HG03139 (cell line): ENCODE data around the gene DAPL1.

Experiments used
- ATAC-seq: cut with Tn5 transposase; IDR thresholded peaks from one replicate; pipeline ENCODE4 v1.9.1; 2021; ENCODE audit not compliant: unreplicated experiment

Gene DAPL1

DNA sequence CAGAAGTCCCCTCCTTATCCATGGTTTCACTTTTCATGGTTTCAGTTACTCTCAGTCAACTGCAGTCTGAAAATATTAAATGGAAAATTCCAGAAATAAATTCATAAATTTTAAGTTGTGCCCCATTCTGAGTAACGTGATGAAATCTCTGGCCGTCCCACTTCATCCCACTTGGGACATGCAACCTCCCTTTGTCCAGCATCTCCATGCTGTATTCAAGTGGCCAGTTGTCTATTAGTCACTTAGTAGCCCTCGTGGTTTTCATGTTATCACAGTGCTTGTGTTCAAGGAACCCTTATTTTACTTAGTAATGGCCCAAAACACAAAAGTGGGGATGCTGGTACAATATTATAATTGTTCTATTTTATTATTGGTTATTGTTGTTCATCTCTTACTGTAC, 18.0 kb upstream of the DAPL1 start:
- ATAC-seq: no peak

DNA sequence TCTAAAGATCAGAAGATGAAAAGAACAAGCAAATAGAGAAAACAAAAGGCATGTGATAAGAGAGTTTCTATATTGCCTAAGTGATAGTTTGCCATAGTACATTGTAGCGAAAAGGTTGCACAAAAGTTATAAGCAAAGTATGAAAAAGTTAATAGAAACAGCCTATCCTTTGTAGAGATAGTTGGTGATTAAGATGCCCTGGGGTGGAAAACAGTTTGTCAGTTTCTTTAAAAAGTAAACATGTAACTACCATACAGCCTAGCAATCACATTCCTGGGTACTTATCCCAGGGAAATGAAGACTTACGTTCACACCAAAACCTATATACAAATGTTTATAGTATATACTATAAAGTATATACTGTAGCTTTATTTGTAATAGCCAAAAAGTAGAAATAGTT, 16.9 kb upstream of the DAPL1 start:
- no peak for ATAC-seq

DNA sequence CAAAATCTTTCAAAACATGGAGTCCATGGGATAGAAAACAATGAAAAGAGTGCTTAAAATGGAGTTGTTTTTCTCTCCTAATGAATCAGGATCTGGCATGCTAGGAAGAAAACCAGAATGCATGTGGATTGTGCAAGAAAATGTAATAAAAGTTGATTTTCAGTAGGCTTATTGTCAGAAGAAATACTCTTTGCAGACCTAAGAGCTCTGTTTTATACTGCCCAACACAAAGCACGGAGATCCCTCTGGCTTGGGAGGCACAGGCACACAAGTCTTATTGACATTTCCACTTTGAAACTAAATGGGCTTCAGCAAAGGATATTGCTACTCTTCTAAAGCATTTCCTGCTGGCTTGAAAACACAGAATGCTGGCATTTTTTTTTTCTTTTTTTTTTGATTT, 15.5 kb upstream of the DAPL1 start:
- ATAC-seq: no peak

DNA sequence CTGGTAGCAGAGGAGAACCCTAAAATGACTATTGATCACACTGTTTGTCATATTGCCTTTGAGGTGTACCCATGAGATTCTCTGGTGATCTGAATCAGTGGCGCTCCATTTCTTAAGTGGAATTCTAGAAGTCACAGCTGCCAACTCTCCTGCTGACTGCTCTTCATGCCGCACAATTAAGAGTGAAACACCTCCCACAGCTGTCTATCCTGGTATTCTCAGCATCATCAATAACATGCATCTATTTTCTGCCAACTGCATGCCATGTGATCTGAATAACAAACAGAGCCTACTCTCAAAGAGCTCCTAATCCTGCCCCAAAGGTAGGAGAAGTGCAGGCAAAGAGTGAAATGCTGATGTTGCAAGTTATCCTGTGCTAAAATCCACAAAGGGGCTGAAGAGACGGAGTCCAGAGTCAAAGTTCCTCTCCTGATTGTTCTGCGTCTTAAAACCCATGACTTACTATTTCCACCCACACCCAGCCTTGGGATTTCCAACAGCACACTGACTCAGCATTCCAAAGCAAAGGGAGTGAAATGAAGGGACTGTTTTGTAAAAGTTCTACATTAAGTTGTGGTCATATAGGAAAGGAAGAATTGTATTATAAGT, 13.7 kb upstream of the DAPL1 start:
- no peak for ATAC-seq

DNA sequence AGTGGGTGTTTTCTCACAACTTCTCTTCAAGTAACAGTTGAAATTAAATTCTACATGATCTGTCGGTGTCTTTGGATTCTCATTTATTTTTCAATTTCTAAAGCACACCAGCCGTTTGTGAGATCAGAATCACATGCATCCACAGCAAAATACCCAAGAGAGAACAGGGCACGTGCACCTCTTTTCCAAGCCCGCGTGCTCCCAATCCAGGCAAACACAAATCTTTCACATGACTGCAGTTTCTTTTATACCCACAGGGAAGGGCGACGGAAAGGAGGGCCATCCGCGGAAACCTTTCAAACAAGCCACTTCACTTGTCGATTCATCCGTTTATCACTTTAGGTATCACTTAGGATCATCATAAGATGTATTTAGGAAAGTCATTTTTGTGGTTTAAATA, 13.0 kb upstream of the DAPL1 start:
- ATAC-seq: no peak

DNA sequence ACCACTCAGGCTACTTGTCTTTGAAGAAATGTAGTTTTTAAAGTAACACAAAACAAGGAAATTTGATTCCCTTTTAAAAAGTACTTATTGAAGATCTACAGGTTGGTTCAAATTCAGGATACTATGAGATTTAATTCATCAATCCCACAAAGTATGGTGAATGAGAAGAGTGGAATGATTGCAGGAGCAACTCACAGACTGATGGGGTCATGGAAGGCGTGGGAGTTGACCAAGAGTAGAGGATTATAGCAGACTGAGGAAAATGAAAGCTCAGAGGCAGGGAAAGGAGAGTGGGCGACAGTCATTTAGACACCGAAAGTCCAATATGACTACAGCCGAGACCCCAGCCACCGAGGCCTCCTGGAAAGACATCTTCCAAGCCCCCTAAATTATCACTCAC, 12.5 kb upstream of the DAPL1 start:
- ATAC-seq: no peak

DNA sequence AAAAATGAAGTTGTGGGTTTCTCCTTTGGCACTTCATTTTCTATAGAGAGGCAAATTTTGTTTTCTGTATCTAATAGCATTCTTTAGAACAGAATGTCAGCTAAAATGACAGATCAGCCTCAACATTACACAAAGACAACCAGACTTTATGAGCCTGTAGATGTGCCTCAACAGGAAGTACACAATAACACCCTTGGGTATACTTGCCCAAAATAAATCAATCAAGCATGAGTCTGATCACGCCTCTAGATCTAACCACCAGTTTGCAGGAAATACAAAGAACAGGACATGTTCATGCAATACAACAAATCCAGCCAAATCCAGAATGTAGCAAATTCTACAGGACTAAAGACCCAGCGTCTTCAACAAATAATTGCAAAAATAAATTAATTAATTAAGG, 11.2 kb upstream of the DAPL1 start:
- no peak for ATAC-seq

DNA sequence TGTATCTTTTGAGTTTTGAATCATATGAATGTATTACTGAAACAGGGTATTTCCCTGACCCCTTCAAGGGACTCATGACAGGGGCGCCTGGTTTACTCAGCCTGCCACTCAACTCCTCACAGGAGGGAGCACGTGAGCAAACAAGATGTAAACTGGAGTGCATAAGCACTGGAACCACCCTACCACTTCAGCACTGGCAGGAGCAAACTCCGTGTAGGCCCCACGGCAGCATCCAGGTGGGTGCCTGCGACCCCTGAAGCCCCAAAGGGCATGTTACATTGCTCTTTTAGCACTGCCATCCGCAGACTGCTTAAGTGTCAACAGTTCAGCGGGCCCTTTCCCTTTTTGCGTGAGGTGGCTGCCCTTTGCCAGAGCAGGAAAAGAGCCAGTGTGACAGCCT, 8.2 kb upstream of the DAPL1 start:
- ATAC-seq: no peak

DNA sequence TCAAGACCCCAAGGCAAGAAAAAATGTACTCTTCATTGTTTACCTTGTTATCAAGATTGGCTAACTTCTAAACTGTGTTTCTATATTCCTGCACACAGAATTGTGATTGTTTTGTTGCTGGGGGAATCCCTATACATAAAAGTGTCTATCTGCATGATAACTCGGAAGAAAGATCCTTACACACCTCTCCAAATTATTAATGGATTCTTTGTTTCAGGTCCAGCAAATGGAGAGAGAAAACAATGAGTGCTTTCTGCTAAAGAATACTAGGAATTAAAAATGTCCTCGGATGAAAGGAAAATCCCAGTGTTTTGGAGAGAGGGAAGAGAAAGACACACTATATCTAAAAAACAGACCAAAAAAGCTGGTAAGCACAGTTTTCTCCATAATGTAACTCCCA, 6.2 kb upstream of the DAPL1 start:
- ATAC-seq: no peak

DNA sequence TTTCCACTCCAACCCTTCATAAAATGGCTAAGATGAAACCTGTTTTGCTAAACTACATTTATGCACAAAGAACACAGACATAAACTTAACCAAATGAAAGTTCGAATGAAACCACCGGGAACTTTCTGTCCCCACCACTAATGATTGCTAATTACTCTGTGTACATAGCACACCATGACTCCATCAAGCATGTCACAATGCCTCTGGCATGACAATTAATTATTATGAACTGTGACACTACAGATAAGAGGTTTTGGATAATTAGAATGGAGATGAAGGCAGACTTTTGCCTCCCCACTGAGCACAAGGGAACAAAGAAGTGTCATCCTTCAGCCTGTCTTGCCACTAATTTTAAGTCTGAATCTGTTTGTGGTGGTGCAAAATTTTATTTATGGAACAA, 1.5 kb downstream of the DAPL1 start:
- no peak for ATAC-seq

DNA sequence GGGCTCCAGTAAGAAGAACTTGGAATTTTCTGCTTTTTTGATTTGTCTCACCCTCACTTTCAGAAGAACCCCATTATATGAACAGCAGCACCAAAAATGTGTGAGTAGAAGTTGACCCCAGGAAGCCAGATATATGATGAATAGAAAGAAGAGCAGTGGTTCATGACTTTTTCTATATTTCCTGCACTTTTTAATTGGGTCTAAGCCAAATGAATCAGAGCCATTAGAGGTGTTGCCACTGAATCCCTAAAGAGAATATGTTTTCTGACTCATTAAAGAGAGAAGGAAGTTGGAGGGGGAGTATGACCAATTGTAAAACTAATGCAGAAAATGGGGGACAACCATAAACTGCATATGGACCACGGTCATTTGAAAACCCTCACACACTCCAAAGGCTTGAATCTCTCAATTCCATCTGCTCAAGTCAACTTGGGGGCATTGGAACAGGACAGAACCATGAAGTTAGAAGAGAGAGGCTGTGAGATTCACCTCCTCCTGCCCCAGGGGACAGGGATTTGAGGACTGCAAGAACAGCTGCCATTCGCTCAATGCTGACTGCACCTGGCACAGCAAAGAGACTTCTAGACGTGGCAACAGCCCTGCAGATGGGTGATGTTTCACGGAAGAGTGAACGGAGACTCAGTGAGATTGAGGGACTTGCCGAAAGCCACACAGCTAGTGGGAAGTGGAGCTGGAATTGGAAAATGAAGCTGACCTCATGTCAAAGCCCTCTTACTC, 3.0 kb downstream of the DAPL1 start:
- no peak for ATAC-seq

DNA sequence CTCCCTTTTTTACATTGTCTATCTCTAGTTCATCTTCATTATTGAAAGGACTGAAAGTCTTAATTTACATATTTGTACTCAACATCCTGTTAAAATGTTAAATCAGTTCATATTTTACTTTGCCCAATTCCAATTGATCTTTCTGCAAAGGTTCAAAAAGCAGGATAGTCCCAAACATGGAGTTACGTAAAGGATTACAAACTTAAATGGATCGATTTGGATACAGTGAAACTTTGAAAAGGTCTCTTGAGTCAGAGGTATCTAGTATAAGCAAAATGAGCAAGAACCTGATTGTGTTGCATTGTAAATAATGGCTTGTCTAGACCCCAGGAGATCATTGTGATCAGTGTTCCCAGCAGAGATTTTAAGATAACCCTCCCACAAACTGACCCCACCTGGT, 4.1 kb downstream of the DAPL1 start:
- ATAC-seq: no peak

DNA sequence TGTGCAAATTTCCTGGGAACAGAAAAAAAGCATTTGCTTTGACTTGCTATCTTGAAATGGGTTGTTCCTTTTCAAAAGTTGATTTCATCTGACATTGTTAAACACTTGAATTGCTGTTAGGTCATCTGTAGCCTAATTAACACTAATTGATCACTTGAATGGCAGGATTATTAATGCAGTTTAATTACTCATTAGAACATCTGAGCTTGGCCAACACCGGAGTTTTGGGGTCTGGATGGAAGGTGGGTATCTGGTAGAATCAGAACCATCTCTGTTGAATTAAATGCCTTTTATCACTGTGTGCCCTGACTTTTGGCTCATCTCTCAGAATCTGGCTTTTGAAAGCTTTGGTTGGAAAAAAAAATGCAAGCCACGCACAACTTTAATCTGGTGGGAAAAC, 8.4 kb downstream of the DAPL1 start:
- no peak for ATAC-seq

DNA sequence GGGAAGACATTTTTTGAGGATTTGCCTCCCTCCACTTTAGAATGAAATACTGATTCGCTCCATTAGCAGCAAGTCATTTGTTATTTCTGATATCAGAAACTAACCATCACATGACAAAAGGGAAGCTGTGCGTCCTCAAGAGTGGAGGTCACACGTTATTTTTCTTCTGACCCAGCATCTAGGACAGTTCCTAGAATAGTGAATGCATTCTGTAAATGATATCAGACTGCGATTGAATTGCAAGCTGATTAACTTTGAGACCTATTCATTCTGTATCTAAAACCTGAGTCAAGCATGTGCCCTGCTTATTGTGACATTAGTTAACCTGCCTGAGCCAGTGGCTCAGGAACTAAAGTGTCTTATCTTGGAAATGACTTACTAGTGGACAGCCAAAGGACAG, 10.1 kb downstream of the DAPL1 start:
- ATAC-seq: no peak

DNA sequence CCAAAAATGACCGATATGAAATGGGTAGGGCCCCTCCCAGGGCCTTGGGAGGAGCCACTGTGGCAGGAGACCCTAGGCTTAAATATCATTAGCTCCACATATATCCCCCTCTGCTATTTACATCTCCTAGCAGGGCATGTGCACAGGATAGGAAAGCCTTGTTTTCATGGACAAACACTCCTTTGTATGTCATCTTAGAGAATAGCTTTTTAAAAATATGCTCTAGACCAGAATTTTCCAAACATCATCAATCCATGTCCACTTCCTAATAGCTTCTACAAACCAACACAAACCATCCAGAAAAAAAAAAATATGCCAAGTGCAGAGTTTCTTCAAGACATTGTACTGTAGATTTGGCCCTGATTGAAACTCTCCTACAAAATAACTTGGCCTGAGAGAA, 10.8 kb downstream of the DAPL1 start:
- no peak for ATAC-seq

DNA sequence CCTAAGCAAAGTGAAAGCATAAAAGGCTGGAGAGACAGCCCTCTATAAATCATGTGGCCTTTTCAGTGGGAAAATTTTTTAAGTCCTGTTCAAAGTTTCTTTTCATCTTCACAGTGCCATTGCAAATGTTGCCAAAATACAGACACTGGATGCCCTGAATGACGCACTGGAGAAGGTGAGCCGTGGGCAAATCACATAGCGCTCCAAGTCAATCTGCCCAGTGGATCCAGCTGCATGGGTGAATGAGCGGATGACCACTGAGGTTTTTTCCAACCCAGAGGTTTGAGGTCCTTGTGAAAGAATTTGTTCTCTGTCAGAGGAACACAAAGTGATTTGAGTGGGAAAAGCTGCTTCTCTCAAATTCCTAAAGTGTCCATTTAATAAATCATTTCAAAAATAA, 11.8 kb downstream of the DAPL1 start:
- no peak for ATAC-seq

DNA sequence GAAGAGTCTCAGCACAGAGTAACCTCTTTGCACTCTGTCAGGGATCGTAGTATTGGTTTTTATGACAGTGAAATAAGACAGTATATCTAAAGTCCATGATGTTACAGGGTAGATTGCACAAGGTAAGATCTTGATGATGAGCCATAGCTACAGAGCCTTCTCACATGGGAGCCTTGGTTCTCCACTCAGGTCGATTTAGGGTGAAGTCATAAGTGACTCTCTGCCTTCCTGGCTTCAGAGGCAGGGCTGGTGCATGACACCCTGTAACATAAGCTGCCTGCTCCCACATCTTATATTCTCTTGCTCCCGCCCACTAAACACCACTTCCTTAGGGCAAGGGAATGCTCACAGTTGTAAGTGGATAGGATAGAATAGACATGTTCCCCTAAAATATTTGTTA, 13.3 kb downstream of the DAPL1 start:
- ATAC-seq: no peak

DNA sequence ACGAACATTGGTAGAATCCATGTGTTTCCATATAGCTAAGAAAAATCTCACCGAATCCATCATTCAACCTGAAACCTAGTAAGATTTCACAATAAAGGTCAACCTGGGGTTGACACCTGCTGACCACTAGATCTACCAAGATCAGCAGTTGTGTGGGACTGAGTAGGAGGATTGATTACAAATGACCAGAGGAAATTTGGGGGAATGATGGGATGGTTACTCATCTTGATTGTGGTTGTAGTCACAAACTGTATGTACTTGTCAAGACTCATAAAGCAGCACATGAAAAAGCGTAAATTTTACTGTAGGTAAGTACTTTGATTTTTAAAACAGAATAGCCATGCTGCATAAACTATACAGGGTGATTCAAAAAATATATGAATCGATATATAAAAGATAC, 14.7 kb downstream of the DAPL1 start:
- no peak for ATAC-seq

DNA sequence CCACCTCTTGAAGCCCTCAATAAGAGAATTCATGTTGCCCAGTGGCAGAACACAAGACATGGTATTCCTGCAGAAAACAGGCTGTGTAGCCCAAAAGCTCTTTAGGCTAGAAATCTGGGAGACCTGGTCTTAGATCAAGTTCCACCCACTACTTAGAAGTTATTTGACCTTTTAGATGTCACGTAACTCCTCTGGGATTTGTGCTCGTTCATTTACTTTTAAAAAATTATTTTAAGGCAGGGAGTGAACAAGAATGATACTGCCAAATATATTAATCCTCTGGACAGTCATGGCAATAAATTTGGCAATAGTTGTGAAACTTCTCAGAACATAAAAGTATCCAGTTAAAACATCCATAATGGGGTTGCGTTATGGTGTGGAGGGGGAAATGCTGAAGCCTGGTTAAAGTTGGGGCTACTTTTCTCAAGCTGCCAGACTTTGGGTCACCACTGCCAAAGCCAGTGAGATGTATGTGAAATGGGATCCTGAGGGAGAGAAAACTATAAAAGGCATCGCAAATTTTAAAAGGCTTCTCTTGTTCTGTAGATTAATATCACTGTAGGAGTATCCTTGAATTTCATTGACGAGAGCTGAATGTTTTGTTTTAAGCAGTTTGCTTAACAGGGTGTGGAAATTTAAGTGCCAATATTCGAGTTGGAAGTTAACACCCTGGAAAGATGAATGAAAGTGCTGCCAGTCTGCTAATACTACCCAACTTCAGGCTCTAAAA, 15.8 kb downstream of the DAPL1 start:
- no peak for ATAC-seq

DNA sequence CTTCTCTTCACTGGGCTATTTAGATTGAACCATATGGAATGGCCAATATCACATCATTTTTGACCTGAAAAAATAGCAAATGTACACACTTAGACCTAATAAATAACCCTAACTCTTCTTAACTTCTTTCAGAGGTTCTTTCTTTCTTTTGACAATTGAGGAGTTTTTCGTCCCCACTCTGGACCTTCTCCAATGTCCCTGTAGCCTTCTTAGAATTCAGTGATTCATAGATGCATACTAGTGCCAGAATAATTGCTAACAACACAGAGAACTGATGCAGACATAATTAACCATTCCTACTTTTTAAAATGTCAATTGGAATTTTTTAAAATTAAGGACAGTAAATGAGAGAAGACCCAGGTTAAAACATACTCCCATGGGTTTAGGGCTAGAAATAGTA, 20.0 kb downstream of the DAPL1 start:
- ATAC-seq: no peak

DNA sequence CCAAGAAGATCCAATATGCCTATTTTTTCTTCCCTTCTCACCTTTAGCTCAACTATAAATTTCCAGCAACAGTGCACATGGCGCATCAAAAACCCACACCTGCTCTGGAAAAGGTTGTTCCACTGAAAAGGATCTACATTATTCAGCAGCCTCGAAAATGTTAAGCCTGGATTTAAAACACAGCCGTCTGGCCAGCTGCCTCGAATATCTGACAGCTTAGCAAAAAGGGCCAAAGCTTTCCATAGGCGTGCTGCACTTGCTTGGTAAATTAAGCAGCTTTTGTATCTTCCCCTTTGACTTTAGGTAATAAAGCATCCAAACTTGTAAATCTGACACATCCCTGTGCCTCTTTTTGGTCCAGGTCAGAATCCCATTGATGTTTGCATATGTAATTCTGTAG, 20.5 kb downstream of the DAPL1 start:
- no peak for ATAC-seq

DNA sequence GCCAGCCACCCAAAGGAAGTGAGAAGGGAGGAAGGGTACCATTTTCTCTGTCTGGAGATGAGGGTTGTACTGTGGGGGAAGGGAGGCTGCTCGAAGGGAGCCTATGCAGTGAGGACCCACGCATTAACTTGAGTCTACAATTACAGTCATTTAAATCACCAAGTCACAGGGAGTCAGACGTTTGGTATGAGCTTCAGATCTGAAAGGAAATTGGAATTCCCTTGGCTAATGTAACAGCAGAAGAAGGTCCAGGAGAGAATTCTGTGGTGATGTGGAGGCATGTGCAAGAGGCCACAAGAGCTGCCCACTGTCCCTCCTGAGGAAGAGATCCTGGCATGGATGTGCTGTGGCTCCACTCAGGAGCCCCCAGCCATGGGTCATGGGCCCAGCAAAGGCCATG, 22.5 kb downstream of the DAPL1 start:
- ATAC-seq: no peak

DNA sequence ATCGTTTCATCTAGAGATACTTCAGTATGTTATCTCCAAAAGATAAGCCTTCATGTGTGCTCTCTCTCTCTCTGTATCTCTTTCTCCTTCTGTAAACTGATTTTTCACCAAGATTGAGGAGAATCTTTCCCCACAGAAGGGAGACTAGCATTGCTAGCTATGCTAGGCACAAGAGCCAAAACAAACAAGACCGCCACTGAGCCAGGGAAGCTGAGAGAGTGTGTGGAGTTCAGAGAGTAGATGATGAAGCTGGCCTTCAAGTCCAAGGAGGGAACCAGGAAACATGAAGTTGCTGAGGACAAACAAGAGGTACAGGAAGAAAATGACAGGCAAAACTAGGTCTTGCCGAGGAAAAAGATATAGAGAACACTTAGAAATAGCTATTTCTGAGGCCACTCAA, 23.4 kb downstream of the DAPL1 start:
- ATAC-seq: no peak
